ENCODE data around the gene PPP1R13B. TPM values are rescaled to one million over a fixed set of nuclear protein-coding genes. Genes with fewer than 3 reads are reported as not detected.
A peak's percentile ranks its signal among the peaks of the same experiment; 100 is the strongest.

PPP1R13B gene
- total RNA-seq, 1 donor from 2014 or later, result 40.3 TPM

DNA sequence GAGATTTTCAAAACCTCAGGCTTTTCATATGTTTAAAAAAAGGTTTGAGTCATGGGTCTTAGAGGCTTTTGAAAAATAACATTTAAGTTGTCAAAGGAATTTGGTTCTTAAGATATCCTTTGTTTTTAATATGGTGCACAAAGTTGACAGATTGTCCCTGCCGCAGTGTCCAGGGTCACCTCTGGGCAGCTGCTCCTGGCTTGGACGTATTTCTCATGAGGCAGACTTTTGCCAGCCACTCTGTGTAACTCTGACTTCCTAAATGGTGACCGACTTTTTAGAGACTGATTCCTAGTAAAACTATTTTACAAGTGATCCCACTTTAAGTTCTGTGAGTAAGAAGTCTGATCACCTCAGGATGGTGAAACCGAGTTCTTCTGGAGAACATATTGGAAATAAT is 159.7 kb downstream of the PPP1R13B start:
- Mint-ChIP-seq H3K27me3 (no peaks in the 10 kb centered on the region), H3K9me3 (ENCODE audit: low read depth) (no peaks in the 10 kb centered on the region), H3K36me3 (ENCODE audit: insufficient read depth) (peaks cover 13% of the 10 kb centered on the region), H3K4me1 (ENCODE audit: low read depth) (no peaks in the 10 kb centered on the region), H3K4me3 (ENCODE audit: low read depth) (no peak overlapping the region), H3K27ac (no peak overlapping the region)
- TF ChIP-seq, protein P1, sequence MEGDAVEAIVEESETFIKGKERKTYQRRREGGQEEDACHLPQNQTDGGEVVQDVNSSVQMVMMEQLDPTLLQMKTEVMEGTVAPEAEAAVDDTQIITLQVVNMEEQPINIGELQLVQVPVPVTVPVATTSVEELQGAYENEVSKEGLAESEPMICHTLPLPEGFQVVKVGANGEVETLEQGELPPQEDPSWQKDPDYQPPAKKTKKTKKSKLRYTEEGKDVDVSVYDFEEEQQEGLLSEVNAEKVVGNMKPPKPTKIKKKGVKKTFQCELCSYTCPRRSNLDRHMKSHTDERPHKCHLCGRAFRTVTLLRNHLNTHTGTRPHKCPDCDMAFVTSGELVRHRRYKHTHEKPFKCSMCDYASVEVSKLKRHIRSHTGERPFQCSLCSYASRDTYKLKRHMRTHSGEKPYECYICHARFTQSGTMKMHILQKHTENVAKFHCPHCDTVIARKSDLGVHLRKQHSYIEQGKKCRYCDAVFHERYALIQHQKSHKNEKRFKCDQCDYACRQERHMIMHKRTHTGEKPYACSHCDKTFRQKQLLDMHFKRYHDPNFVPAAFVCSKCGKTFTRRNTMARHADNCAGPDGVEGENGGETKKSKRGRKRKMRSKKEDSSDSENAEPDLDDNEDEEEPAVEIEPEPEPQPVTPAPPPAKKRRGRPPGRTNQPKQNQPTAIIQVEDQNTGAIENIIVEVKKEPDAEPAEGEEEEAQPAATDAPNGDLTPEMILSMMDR (IDR thresholded peaks at IDR 0.05; ENCODE audit: unreplicated experiment), result no peak
- DNase-seq (ENCODE audit: low spot score, unreplicated experiment), result no peak

DNA sequence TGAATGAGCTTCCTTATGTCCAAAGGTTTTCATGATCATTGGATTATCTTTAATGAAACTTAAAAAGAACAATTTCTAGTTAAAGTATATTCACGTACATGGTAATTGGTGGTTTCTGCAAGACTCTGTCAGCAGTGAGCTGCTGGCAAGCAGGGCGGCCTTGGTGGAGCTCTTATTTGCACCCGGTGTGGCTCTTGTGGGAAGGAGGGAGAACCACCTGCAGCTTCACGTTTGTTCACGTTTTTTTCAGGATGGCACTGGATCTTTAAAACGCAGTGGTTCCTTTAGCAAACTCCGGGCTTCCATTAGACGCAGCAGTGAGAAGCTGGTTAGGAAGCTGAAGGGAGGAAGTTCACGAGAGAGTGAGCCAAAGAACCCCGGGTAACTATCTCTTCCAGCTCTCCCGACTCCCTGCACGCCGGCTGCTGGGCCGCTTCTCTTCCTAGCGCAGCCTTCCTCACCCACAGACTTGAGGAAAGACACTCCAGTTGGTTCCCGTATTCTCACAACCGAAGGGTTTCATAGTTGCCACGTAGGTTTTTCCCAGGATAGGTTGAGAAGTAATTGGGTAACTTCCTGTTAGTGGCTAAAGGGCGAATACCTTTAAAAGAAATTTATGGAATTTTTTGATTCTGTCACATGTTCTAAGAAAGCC is 160.4 kb downstream of the PPP1R13B start:
- peaks cover 13% of the 10 kb centered on the region for H3K36me3 Mint-ChIP-seq (ENCODE audit: insufficient read depth)
- H3K27ac Mint-ChIP-seq, result no peak overlapping the region
- H3K27me3 Mint-ChIP-seq, result no peaks in the 10 kb centered on the region
- no peaks in the 10 kb centered on the region for H3K9me3 Mint-ChIP-seq (ENCODE audit: low read depth)
- no peaks in the 10 kb centered on the region for H3K4me1 Mint-ChIP-seq (ENCODE audit: low read depth)
- no peak overlapping the region for H3K4me3 Mint-ChIP-seq (ENCODE audit: low read depth)
- DNase-seq (ENCODE audit: low spot score, unreplicated experiment), result no peak
- TF ChIP-seq, protein P1 (IDR thresholded peaks at IDR 0.05; ENCODE audit: unreplicated experiment), result no peak

GRCh38 chr14:103685276-103686211 is 161.8 kb downstream of the PPP1R13B start:
- Mint-ChIP-seq H3K9me3 (ENCODE audit: low read depth) (no peaks in the 10 kb centered on the region), H3K4me3 (ENCODE audit: low read depth) (no peak overlapping the region), H3K27me3 (no peaks in the 10 kb centered on the region), H3K27ac (peak overlapping the region; percentile 57), H3K36me3 (ENCODE audit: insufficient read depth) (peaks cover 20% of the 10 kb centered on the region), H3K4me1 (ENCODE audit: low read depth) (no peaks in the 10 kb centered on the region)
- DNase-seq (ENCODE audit: low spot score, unreplicated experiment), result no peak
- TF ChIP-seq, protein P1 (IDR thresholded peaks at IDR 0.05; ENCODE audit: unreplicated experiment), result no peak

GRCh38 chr14:103684871-103685270 is 162.5 kb downstream of the PPP1R13B start:
- TF ChIP-seq, protein P1 (IDR thresholded peaks at IDR 0.05; ENCODE audit: unreplicated experiment), result no peak
- no peaks in the 10 kb centered on the region for H3K4me1 Mint-ChIP-seq (ENCODE audit: low read depth)
- peaks cover 19% of the 10 kb centered on the region for H3K36me3 Mint-ChIP-seq (ENCODE audit: insufficient read depth)
- no peak overlapping the region for H3K27ac Mint-ChIP-seq
- H3K27me3 Mint-ChIP-seq, result no peaks in the 10 kb centered on the region
- no peak overlapping the region for H3K4me3 Mint-ChIP-seq (ENCODE audit: low read depth)
- DNase-seq (ENCODE audit: low spot score, unreplicated experiment), result no peak
- no peaks in the 10 kb centered on the region for H3K9me3 Mint-ChIP-seq (ENCODE audit: low read depth)

GRCh38 chr14:103684471-103684870 is 162.9 kb downstream of the PPP1R13B start:
- H3K27ac Mint-ChIP-seq, result no peak overlapping the region

More at GRCh38 chr14:103684471-103684870, 162.9 kb downstream of the PPP1R13B start:
- no peaks in the 10 kb centered on the region for H3K27me3 Mint-ChIP-seq
- TF ChIP-seq, protein P1 (IDR thresholded peaks at IDR 0.05; ENCODE audit: unreplicated experiment), result no peak
- H3K9me3 Mint-ChIP-seq (ENCODE audit: low read depth), result no peaks in the 10 kb centered on the region
- H3K4me1 Mint-ChIP-seq (ENCODE audit: low read depth), result no peaks in the 10 kb centered on the region
- H3K4me3 Mint-ChIP-seq (ENCODE audit: low read depth), result no peak overlapping the region
- H3K36me3 Mint-ChIP-seq (ENCODE audit: insufficient read depth), result peaks cover 23% of the 10 kb centered on the region
- DNase-seq (ENCODE audit: low spot score, unreplicated experiment), result no peak
